Osteoblast (primary cell): ENCODE measurements around the gene HYAL1. TPM values are rescaled to one million over a fixed set of nuclear protein-coding genes. Genes with fewer than 3 reads are reported as not detected.
A peak's percentile ranks its signal among the peaks of the same experiment; 100 is the strongest.

Experiments
- DNase-seq: peaks from one replicate; pipeline ENCODE4 v3.0.0; 2011; ENCODE audit warnings: low spot score, mixed read lengths; ENCODE audit not compliant: insufficient read length; ENCODE audit errors: missing footprints
- H2AFZ ChIP-seq: 2 replicates; pipeline ENCODE4 v1.6.0; 2011; ENCODE audit warnings: mild to moderate bottlenecking, low read length
- H3K27ac ChIP-seq: 2 replicates; pipeline ENCODE4 v1.5.1; 2011; ENCODE audit warnings: mild to moderate bottlenecking, low read depth, low read length, moderate library complexity
- H3K27me3 ChIP-seq: 2 replicates; pipeline ENCODE4 v1.6.0; 2012; ENCODE audit warnings: mild to moderate bottlenecking, control low read depth, inconsistent platforms, low read length, moderate library complexity; ENCODE audit not compliant: insufficient read depth
- H3K36me3 ChIP-seq: 2 replicates; pipeline ENCODE4 v1.5.1; 2011; ENCODE audit warnings: mild to moderate bottlenecking, low read length, control low read depth, moderate library complexity; ENCODE audit not compliant: insufficient read depth
- H3K4me1 ChIP-seq: 2 replicates; pipeline ENCODE4 v1.5.1; 2011; ENCODE audit warnings: mild to moderate bottlenecking, low read length, control low read depth, moderate library complexity; ENCODE audit not compliant: insufficient read depth
- H3K4me2 ChIP-seq: 2 replicates; pipeline ENCODE4 v1.6.0; 2011; ENCODE audit warnings: mild to moderate bottlenecking, low read length; ENCODE audit not compliant: insufficient read depth
- H3K4me3 ChIP-seq: fragments of 200-600 bp; sonication (generic); 3 replicates; pipeline ENCODE4 v1.5.1; 2012; ENCODE audit warnings: mild to moderate bottlenecking, low read length, inconsistent platforms; ENCODE audit not compliant: insufficient read depth
- H3K79me2 ChIP-seq: 2 replicates; pipeline ENCODE4 v1.6.0; 2012; ENCODE audit warnings: mild to moderate bottlenecking, low read length, control low read depth, inconsistent platforms; ENCODE audit not compliant: insufficient read depth
- H3K9me3 ChIP-seq: 2 replicates; pipeline ENCODE4 v1.5.1; 2011; ENCODE audit warnings: low read depth, low read length, control low read depth
- H4K20me1 ChIP-seq: 2 replicates; pipeline ENCODE4 v1.6.0; 2012; ENCODE audit warnings: mild to moderate bottlenecking, low read length, control low read depth; ENCODE audit not compliant: insufficient read depth
- total RNA-seq: library from RNA; depleted of rRNA; stranded (reverse); fragments of >200 nt; gene quantifications from 2 replicates; pipeline ENCODE4 v1.2.3, GENCODE V29; 2012
- TF ChIP-seq, protein P1 (sequence below): IDR thresholded peaks from 2 replicates; pipeline ENCODE4 v1.5.1; 2011; ENCODE audit warnings: mild to moderate bottlenecking, low read depth, low read length, moderate library complexity; ENCODE audit errors: extremely low read depth

The HYAL1 gene
- total RNA-seq, 1 donor: under 0.01 TPM

DNA sequence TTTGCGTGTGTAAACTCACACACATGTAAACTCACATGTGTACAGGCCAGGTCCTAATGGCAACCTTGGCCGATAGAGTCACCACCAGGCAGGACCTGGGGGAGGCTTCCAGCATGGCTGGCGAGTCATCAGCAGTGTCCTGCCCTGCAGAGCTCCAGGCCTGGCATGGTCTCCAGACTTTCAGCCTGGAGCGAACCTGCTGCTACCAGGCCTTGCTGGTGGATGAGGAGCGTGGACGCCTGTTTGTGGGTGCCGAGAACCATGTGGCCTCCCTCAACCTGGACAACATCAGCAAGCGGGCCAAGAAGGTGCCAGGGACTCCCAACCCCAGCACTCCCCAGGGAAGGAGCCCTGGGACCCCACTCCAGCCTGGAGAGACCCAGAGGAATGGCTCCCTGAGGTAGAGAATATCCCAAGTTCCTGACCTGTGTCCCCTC, 33.4 kb downstream of the HYAL1 start:
- Histone ChIP-seq H3K4me1 (peaks cover 36% of the 10 kb centered on the region), H3K36me3 (no peaks in the 10 kb centered on the region), H3K9me3 (no peaks in the 10 kb centered on the region), H3K27ac (peak overlapping the region; percentile 10), H2AFZ (no peak overlapping the region), H4K20me1 (no peaks in the 10 kb centered on the region), H3K27me3 (no peaks in the 10 kb centered on the region), H3K4me2 (peak overlapping the region; percentile 67), H3K4me3 (peak overlapping the region; percentile 59), H3K79me2 (no peaks in the 10 kb centered on the region)
- TF ChIP-seq, protein P1, sequence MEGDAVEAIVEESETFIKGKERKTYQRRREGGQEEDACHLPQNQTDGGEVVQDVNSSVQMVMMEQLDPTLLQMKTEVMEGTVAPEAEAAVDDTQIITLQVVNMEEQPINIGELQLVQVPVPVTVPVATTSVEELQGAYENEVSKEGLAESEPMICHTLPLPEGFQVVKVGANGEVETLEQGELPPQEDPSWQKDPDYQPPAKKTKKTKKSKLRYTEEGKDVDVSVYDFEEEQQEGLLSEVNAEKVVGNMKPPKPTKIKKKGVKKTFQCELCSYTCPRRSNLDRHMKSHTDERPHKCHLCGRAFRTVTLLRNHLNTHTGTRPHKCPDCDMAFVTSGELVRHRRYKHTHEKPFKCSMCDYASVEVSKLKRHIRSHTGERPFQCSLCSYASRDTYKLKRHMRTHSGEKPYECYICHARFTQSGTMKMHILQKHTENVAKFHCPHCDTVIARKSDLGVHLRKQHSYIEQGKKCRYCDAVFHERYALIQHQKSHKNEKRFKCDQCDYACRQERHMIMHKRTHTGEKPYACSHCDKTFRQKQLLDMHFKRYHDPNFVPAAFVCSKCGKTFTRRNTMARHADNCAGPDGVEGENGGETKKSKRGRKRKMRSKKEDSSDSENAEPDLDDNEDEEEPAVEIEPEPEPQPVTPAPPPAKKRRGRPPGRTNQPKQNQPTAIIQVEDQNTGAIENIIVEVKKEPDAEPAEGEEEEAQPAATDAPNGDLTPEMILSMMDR: no peak
- peak; percentile 97 for DNase-seq

DNA sequence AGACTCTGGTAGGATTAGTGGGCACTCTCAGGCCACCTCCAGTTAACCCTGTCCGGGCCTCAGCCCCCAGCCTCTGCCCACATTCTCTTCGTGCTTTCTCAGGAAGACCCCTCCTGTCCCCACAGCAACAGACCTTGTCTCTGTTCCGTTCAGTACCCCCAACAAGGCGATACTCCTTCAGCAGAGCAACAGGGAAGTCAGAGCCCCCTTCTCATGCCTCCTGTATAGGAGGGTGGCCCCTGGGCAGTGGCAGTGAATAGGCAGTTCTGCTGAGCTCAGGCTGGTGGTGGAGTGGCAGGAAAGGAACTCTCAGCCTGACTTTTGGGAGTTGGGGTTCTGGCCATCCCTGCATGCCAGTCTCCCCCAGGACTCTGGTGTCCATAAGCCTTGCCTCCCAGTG, 33.9 kb downstream of the HYAL1 start:
- no peak for DNase-seq
- peak overlapping the region; percentile 59 for H3K4me3 ChIP-seq
- H3K4me1 ChIP-seq: peaks cover 37% of the 10 kb centered on the region
- H3K79me2 ChIP-seq: no peaks in the 10 kb centered on the region
- peak overlapping the region; percentile 67 for H3K4me2 ChIP-seq
- no peaks in the 10 kb centered on the region for H3K27me3 ChIP-seq
- no peaks in the 10 kb centered on the region for H3K9me3 ChIP-seq
- peak overlapping the region; percentile 2 for H3K27ac ChIP-seq
- H3K36me3 ChIP-seq: no peaks in the 10 kb centered on the region
- H4K20me1 ChIP-seq: no peaks in the 10 kb centered on the region
- no peak overlapping the region for H2AFZ ChIP-seq
- TF ChIP-seq, protein P1: no peak

DNA sequence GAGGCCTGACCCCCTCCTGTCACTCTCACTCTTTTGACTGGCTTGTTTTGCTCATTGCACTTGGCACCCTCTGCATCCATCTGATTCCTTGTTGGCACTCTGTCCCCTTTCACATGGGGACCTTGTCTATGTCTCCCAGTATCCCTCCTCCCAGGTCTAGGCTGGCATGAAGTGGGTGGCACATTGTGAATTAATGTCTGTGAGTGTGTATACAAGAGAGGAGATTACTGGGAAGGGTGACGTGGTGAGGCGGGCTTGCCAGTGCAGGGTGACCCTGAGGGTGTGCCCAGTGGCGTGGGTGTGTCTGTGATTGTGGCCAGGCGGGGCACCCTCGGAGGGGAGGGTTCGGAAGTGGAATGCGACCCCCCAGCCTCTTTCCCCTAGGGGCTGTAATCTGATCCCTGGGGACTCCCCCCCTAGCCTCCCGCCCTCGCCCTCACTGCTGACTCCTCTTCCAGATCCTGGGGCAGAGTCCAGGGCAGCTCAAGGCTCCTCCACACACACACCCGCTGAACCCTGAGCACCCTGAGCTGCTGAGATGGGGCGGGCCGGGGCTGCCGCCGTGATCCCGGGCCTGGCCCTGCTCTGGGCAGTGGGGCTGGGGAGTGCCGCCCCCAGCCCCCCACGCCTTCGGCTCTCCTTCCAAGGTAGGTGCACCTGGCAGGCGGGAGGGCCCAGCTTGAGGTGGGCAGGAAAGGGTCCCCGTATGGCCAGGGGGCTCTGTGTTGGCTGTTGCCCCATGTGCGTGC, 34.5 kb downstream of the HYAL1 start, which contains the start of gene SEMA3B:
TSS of gene SEMA3B (plus strand) at position 445 of the 749 bp plus-strand sequence. CDS start at position 539, 94 bp downstream.
- no peaks in the 10 kb centered on the region for H3K36me3 ChIP-seq
- no peak within 1 kb of the TSS for H2AFZ ChIP-seq
- H3K4me2 ChIP-seq: peak within 1 kb of the TSS; percentile 67
- H3K9me3 ChIP-seq: no peaks in the 10 kb centered on the region
- H3K27ac ChIP-seq: peak within 1 kb of the TSS; percentile 2
- H3K27me3 ChIP-seq: no peaks in the 10 kb centered on the region
- TF ChIP-seq, protein P1: no peak
- no peaks in the 10 kb centered on the region for H3K79me2 ChIP-seq
- no peaks in the 10 kb centered on the region for H4K20me1 ChIP-seq
- peaks cover 43% of the 10 kb centered on the region for H3K4me1 ChIP-seq
- peak; percentile 97 for DNase-seq
- peak within 1 kb of the TSS; percentile 59 for H3K4me3 ChIP-seq

DNA sequence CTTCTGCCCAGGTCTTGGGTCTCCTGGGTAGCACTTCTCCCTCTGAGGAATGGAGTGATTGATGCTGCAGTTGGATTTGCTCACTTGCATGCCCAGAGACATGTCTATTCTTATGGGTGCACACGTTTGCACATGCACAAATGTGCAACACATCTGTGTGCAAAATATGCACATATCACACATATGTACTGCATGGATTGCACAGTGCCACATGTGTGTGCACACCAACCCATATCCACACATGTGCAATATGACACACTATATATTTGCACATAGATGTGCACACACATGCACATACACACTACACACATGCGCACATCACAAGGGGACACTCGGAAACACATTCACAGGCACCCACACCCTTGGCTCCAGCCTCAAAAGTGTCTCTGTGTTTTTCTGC, 35.1 kb downstream of the HYAL1 start:
- Histone ChIP-seq H3K4me3 (no peak overlapping the region), H3K27me3 (no peaks in the 10 kb centered on the region), H4K20me1 (no peaks in the 10 kb centered on the region), H2AFZ (no peak overlapping the region), H3K9me3 (no peaks in the 10 kb centered on the region), H3K27ac (no peak overlapping the region), H3K4me2 (peak overlapping the region; percentile 67), H3K36me3 (no peaks in the 10 kb centered on the region), H3K79me2 (no peaks in the 10 kb centered on the region), H3K4me1 (peaks cover 47% of the 10 kb centered on the region)
- TF ChIP-seq, protein P1: no peak
- DNase-seq: no peak
